ENCODE measurements around the gene TEX28. TPM values are rescaled to one million over a fixed set of nuclear protein-coding genes. Genes with fewer than 3 reads are reported as not detected.
"Not testable (repeated sequence)": the region's sequence is repeated elsewhere in the genome, so short reads cannot be mapped to it uniquely, and the experiment has no call there.

Gene TEX28
- total RNA-seq, 1 donor from 2014 or later, result not detected

GRCh38 chrX:154248076-154248475, 46.8 kb downstream of the TEX28 start:
- not testable (repeated sequence) for DNase-seq (ENCODE audit: low spot score); H3K9me3 ChIP-seq (ENCODE audit: low read depth); H3K4me1 ChIP-seq; H3K9ac ChIP-seq; H3K36me3 ChIP-seq; H3K4me3 Mint-ChIP-seq; H3K27me3 ChIP-seq; H4K20me1 ChIP-seq (ENCODE audit: low read depth); H3K27ac Mint-ChIP-seq; H3K79me2 ChIP-seq (ENCODE audit: low read depth); H2AFZ ChIP-seq (replicated peaks); H3K4me1 Mint-ChIP-seq; H3K36me3 Mint-ChIP-seq; H3K4me3 ChIP-seq; H3K27me3 Mint-ChIP-seq (ENCODE audit: insufficient read depth, low read depth); H3K27ac ChIP-seq; H3F3A ChIP-seq (ENCODE audit: low read depth); H3K9me3 Mint-ChIP-seq; H3K4me2 ChIP-seq

DNA sequence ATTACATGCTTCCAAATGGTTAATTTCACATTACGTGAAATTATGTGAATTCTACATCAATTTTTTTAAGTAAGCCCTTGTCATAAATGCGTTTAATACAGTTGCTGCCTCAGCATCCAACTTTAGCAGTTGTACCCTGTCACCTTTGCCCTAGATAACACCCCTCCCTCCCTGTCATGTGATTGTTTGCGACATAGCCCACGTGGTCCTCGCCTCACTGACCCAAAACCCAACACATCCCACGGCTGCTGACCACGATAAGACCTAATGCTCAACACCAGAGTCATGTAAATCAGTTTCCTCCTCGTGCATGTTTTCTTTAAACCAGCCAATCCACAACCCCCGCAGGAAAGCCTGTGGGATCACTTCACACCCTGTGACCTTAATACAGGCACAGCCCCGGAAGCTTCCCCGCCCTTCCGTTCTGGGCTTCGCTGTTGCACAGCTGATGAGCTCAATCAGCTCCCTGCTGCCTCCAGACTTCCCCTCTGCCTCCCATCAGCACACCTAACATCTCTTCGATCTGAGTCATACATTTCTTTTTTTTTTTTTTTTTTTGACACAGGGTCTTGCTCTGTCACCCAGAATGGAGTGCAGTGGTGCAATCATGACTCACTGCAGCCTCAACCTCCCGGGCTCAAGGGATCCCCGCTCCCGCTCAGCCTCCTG, 47.4 kb downstream of the TEX28 start:
- not testable (repeated sequence) for H3K36me3 ChIP-seq; H3K27me3 Mint-ChIP-seq (ENCODE audit: insufficient read depth, low read depth); H3K4me1 Mint-ChIP-seq; H3K9me3 Mint-ChIP-seq; H3K4me3 Mint-ChIP-seq; H3K9ac ChIP-seq; H3K9me3 ChIP-seq (ENCODE audit: low read depth); H3K79me2 ChIP-seq (ENCODE audit: low read depth); H3K4me2 ChIP-seq; H3K36me3 Mint-ChIP-seq; H3K27me3 ChIP-seq; H3K4me1 ChIP-seq; H3K4me3 ChIP-seq; H3K27ac ChIP-seq; H4K20me1 ChIP-seq (ENCODE audit: low read depth); H2AFZ ChIP-seq (replicated peaks); DNase-seq (ENCODE audit: low spot score); H3K27ac Mint-ChIP-seq; H3F3A ChIP-seq (ENCODE audit: low read depth)

DNA sequence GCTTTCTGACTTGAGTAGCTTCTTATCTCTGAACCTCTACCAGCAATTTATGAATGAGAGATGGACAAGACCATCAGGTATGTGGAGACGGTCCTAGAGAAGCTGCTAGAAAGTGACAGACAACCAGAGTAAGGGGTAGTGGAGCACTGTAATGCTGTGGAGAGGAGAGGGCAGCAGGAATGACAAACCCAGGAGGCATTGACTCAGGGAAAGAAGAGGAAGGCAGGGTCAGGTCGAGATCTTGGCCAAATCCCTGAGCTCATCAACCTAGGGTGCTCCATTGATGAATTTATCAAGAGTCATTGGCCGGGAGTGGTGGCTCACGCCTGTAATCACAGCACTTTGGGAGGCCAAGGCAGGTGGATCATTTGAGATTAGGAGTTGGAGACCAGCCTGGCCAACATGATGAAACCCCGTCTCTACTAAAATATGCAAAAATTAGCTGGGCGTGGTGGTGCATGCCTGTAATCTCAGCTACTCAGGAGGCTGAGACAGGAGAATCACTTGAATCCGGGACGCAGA, 54.9 kb downstream of the TEX28 start:
- not testable (repeated sequence) for H3K9ac ChIP-seq; H3K9me3 ChIP-seq (ENCODE audit: low read depth); H3K4me1 ChIP-seq; H3K27me3 ChIP-seq; H3K4me3 Mint-ChIP-seq; H3K9me3 Mint-ChIP-seq; H3K4me1 Mint-ChIP-seq; H3F3A ChIP-seq (ENCODE audit: low read depth); H3K36me3 ChIP-seq; H3K4me3 ChIP-seq; H3K79me2 ChIP-seq (ENCODE audit: low read depth); H3K36me3 Mint-ChIP-seq; H3K27me3 Mint-ChIP-seq (ENCODE audit: insufficient read depth, low read depth); H2AFZ ChIP-seq (replicated peaks); H4K20me1 ChIP-seq (ENCODE audit: low read depth); DNase-seq (ENCODE audit: low spot score); H3K4me2 ChIP-seq; H3K27ac ChIP-seq; H3K27ac Mint-ChIP-seq

GRCh38 chrX:154238939-154239559, 55.9 kb downstream of the TEX28 start:
- H3K27me3 ChIP-seq; H3K9me3 ChIP-seq (ENCODE audit: low read depth); H3K4me3 ChIP-seq; H3F3A ChIP-seq (ENCODE audit: low read depth); H3K4me2 ChIP-seq; H3K36me3 ChIP-seq; H3K9ac ChIP-seq; H3K9me3 Mint-ChIP-seq; H3K36me3 Mint-ChIP-seq; H3K27ac Mint-ChIP-seq; H3K79me2 ChIP-seq (ENCODE audit: low read depth); H3K4me3 Mint-ChIP-seq; H3K4me1 ChIP-seq; DNase-seq (ENCODE audit: low spot score); H3K27ac ChIP-seq; H4K20me1 ChIP-seq (ENCODE audit: low read depth); H3K4me1 Mint-ChIP-seq; H3K27me3 Mint-ChIP-seq (ENCODE audit: insufficient read depth, low read depth); H2AFZ ChIP-seq (replicated peaks): not testable (repeated sequence)

DNA sequence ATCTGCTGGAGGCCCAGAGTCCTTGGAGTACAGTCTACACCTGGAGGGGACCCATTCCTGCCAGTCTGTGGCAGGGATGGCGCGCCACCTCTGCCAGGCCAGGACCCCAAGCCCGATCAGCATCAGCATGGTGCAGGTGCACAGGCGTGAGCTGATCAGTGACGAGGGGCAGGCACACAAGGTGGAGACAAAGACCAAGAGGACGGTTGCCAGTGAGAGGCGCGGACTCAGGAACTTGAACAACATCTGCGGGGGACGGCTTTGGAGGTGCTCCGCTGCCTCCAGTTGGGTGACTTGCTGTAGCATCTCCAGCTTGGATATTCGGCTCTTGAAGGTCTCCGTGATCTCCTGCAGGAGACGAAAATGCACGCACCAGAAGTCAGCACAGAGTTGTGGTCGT, 61.3 kb downstream of the TEX28 start:
- not testable (repeated sequence) for H3K4me1 ChIP-seq; H3K36me3 ChIP-seq; H3K4me1 Mint-ChIP-seq; H3K27me3 Mint-ChIP-seq (ENCODE audit: insufficient read depth, low read depth); H3K27me3 ChIP-seq; H3K4me3 ChIP-seq; H3F3A ChIP-seq (ENCODE audit: low read depth); DNase-seq (ENCODE audit: low spot score); H3K27ac Mint-ChIP-seq; H3K4me2 ChIP-seq; H3K36me3 Mint-ChIP-seq; H3K79me2 ChIP-seq (ENCODE audit: low read depth); H3K9me3 Mint-ChIP-seq; H3K4me3 Mint-ChIP-seq; H3K9me3 ChIP-seq (ENCODE audit: low read depth); H3K27ac ChIP-seq; H4K20me1 ChIP-seq (ENCODE audit: low read depth); H3K9ac ChIP-seq; H2AFZ ChIP-seq (replicated peaks)

DNA sequence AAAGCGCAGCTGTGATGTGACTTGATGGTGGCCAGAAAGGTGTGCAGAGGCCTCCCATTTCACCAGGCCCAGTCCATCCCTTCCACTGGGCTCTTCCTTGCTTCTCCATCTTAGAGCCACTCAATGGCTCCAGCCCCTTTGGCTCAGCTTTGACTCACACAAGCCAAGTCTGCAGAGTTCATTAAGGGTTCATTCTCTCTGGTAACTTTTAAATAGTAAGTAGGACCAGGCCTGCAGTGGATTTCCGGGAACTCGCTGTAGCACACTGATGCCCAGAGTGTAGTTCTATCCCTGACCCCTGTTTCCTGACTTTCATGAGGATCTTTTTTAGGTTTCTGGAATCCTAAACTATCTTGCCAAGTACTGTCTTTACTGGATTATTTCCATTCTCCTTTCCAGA, 63.5 kb downstream of the TEX28 start:
- H3K36me3 Mint-ChIP-seq; H3K4me2 ChIP-seq; H3K79me2 ChIP-seq (ENCODE audit: low read depth); H3K9ac ChIP-seq; H3K4me3 Mint-ChIP-seq; H3K4me1 Mint-ChIP-seq; H3K4me1 ChIP-seq; H3K9me3 Mint-ChIP-seq; H3K27me3 ChIP-seq; H4K20me1 ChIP-seq (ENCODE audit: low read depth); H3K4me3 ChIP-seq; H3K27me3 Mint-ChIP-seq (ENCODE audit: insufficient read depth, low read depth); H3K27ac ChIP-seq; H3K36me3 ChIP-seq; H3K9me3 ChIP-seq (ENCODE audit: low read depth); H3K27ac Mint-ChIP-seq; H2AFZ ChIP-seq (replicated peaks); H3F3A ChIP-seq (ENCODE audit: low read depth); DNase-seq (ENCODE audit: low spot score): not testable (repeated sequence)

- H3K27ac Mint-ChIP-seq; H2AFZ ChIP-seq (replicated peaks); H3K36me3 Mint-ChIP-seq; H3K27me3 ChIP-seq; H3K4me3 Mint-ChIP-seq; H3K36me3 ChIP-seq; H3F3A ChIP-seq (ENCODE audit: low read depth); H3K79me2 ChIP-seq (ENCODE audit: low read depth); H3K27me3 Mint-ChIP-seq (ENCODE audit: insufficient read depth, low read depth); H3K27ac ChIP-seq; H3K9me3 ChIP-seq (ENCODE audit: low read depth); H3K4me2 ChIP-seq; H3K4me1 Mint-ChIP-seq; DNase-seq (ENCODE audit: low spot score); H3K9me3 Mint-ChIP-seq; H3K4me3 ChIP-seq; H4K20me1 ChIP-seq (ENCODE audit: low read depth); H3K9ac ChIP-seq; H3K4me1 ChIP-seq: not testable (repeated sequence)
These were observed 68.2 kb downstream of the TEX28 start for GRCh38 chrX:154226706-154227105.

- not testable (repeated sequence) for H3K27ac Mint-ChIP-seq
These were observed 69.6 kb downstream of the TEX28 start for GRCh38 chrX:154225292-154225691.

More at GRCh38 chrX:154225292-154225691, 69.6 kb downstream of the TEX28 start:
- not testable (repeated sequence) for H3K4me3 Mint-ChIP-seq; H3K27me3 ChIP-seq; DNase-seq (ENCODE audit: low spot score); H3K36me3 ChIP-seq; H3K4me2 ChIP-seq; H3K36me3 Mint-ChIP-seq; H3K27ac ChIP-seq; H3K9ac ChIP-seq; H2AFZ ChIP-seq (replicated peaks); H3K9me3 ChIP-seq (ENCODE audit: low read depth); H3K4me1 Mint-ChIP-seq; H4K20me1 ChIP-seq (ENCODE audit: low read depth); H3K27me3 Mint-ChIP-seq (ENCODE audit: insufficient read depth, low read depth); H3K9me3 Mint-ChIP-seq; H3K4me1 ChIP-seq; H3K79me2 ChIP-seq (ENCODE audit: low read depth); H3K4me3 ChIP-seq; H3F3A ChIP-seq (ENCODE audit: low read depth)
